Ureter (tissue), 1 donor: ENCODE data around the gene PRMT2. TPM values are rescaled to one million over a fixed set of nuclear protein-coding genes. Genes with fewer than 3 reads are reported as not detected.
"Not testable (repeated sequence)": the region's sequence is repeated elsewhere in the genome, so short reads cannot be mapped to it uniquely, and the experiment has no call there.

Source experiments
- DNase-seq: peaks from one replicate; pipeline ENCODE4 v3.0.0-alpha.2; 2020; ENCODE audit warnings: low spot score
- total RNA-seq: library from RNA; stranded (reverse); gene quantifications from one replicate; pipeline ENCODE4 v1.2.4, GENCODE V29; 2023
- donor health status: DM: yes; HTN: yes; CAD: no.

Gene PRMT2
- total RNA-seq, 1 donor from 2014 or later, result 78.1 TPM

- DNase-seq, result no peak
These were observed 18.0 kb upstream of the PRMT2 start for GRCh38 chr21:46617267-46618051.

- no peak for DNase-seq
These were observed 16.6 kb upstream of the PRMT2 start for GRCh38 chr21:46618738-46619379.

- DNase-seq, result no peak
These were observed 15.6 kb upstream of the PRMT2 start for GRCh38 chr21:46619846-46620245.

GRCh38 chr21:46620846-46621245, 14.6 kb upstream of the PRMT2 start:
- no peak for DNase-seq

- no peak for DNase-seq
These were observed 13.9 kb upstream of the PRMT2 start for GRCh38 chr21:46621457-46622182.

- no peak for DNase-seq
These were observed 13.2 kb upstream of the PRMT2 start for GRCh38 chr21:46622226-46622625.

GRCh38 chr21:46624050-46624449, 11.4 kb upstream of the PRMT2 start:
- DNase-seq, result no peak

GRCh38 chr21:46625759-46626158, 9.7 kb upstream of the PRMT2 start:
- DNase-seq, result no peak

- DNase-seq, result no peak
These were observed 8.9 kb upstream of the PRMT2 start for GRCh38 chr21:46626536-46626935.

GRCh38 chr21:46626975-46627501, 8.4 kb upstream of the PRMT2 start:
- DNase-seq, result no peak

GRCh38 chr21:46627726-46628125, 7.7 kb upstream of the PRMT2 start:
- DNase-seq, result no peak

GRCh38 chr21:46628868-46629267, 6.6 kb upstream of the PRMT2 start:
- no peak for DNase-seq

GRCh38 chr21:46630915-46631314, 4.6 kb upstream of the PRMT2 start:
- DNase-seq, result not testable (repeated sequence)

- no peak for DNase-seq
These were observed 1.9 kb upstream of the PRMT2 start for GRCh38 chr21:46633566-46633965.

- DNase-seq, result no peak
These were observed 1.0 kb upstream of the PRMT2 start for GRCh38 chr21:46634427-46634826.

- peak; percentile 83 for DNase-seq
These were observed 529 bp upstream of the PRMT2 start for GRCh38 chr21:46634966-46635323.

- DNase-seq, result no peak
These were observed 673 bp downstream of the PRMT2 start for GRCh38 chr21:46636181-46636512.

- DNase-seq, result no peak
These were observed 1.2 kb downstream of the PRMT2 start for GRCh38 chr21:46636550-46637285.

GRCh38 chr21:46637952-46638746, 2.7 kb downstream of the PRMT2 start:
- DNase-seq, result no peak

- no peak for DNase-seq
These were observed 4.3 kb downstream of the PRMT2 start for GRCh38 chr21:46639489-46640386.
